ENCODE data around the gene GTF2F1.
"Not testable (repeated sequence)": the region's sequence is repeated elsewhere in the genome, so short reads cannot be mapped to it uniquely, and the experiment has no call there.

GTF2F1 gene, protein sequence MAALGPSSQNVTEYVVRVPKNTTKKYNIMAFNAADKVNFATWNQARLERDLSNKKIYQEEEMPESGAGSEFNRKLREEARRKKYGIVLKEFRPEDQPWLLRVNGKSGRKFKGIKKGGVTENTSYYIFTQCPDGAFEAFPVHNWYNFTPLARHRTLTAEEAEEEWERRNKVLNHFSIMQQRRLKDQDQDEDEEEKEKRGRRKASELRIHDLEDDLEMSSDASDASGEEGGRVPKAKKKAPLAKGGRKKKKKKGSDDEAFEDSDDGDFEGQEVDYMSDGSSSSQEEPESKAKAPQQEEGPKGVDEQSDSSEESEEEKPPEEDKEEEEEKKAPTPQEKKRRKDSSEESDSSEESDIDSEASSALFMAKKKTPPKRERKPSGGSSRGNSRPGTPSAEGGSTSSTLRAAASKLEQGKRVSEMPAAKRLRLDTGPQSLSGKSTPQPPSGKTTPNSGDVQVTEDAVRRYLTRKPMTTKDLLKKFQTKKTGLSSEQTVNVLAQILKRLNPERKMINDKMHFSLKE

DNA sequence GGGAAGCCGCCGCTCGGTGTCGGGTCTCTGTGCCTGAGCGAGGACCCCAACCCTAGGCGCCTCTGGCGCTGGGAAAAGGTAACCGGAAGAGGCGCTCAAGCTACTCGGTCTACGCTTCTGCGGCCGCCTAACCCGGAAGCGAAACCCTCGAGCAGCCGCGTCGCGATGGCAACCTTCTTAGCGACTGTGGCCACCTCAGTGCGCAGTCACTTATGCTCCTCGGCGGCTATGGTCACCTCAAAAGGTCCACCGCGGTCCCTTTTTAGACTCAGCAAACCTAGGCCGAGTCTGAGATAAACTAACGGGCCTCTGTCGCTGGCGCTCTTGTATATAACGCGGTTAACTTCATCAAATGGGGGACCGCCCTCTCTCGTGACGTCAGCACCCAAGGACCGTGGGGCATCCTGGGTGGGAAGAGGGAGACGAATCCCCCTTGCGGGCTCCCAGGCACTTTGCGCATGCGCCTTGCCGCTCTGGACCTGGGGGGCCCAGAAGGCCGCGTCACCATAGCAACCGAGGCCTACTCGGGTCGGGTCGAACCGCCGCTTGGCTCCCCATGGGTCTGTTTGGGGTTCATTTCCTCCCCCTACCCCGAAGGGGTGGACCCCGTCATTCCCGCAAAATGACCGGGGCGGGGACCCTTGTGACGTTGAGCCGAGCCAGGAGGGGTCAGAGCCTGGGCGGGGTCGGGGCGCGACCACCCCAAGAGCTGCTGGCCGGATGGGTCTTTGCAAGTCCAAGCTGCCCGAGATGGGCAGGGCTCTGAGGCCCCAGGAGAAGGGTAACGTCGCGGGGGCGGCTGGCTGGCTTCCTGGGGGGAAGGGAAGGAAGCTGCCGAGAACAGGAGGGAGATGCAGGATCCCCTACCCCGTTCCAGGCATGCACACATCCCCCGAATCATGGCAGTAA is at the start of gene GTF2F1:
Gene GTF2F1 (minus strand): TSS at position 91 of the 909 bp plus-strand sequence. CDS start 169 bp downstream, outside the sequence.
- DNase-seq (ENCODE audit: low read depth in 2 of 2): peak; percentile 91 to 92

DNA sequence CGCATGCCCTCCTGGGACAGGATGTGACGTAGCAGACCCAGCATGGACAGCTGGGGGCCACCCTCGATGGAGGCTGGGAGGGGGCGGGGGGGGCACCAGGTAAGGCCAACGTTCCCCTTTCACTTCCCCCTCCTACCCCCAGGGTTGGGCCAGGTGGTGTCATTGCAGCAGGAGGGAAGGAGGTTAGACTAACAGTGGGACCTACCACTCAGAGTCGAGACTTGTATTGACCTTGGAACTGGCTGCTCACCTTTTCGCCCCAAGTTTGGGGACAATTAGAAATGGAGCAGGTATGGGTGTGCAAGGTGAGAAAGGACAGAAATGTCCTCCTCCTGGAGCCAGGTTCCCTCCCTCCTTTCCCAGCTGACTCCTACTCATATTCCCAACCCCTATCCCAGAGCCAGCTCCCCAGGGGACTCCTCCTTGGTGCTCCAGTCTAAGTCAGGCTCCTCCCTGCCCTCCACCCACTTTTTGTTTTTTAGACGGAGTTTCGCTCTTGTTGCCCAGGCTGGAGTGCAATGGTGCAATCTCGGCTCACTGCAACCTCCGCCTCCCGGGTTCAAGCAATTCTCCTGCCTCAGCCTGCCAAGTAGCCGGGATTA is 49.2 kb upstream of the GTF2F1 start:
- no peak for DNase-seq (ENCODE audit: low read depth in 2 of 2)

DNA sequence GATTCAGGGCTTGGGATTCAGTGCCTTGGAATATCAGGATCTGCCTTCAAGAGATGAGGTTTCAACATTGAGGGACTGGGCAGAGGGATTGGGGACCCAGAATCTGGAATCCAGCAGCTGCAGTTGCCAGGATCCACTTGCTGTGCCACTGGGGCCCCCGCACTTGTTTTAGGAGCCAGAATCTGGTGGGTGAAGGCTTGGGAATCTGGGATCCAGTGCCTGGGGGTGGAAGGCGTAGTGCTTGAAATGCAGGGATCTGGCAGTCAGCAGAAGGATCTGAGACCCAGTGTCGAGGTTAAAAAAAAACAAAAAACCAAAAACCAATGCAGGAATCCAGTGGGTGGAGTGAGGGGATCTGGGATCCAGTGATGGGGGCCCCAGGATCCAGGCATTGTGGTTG is 47.9 kb upstream of the GTF2F1 start:
- DNase-seq (ENCODE audit: low read depth in 2 of 2): no peak

DNA sequence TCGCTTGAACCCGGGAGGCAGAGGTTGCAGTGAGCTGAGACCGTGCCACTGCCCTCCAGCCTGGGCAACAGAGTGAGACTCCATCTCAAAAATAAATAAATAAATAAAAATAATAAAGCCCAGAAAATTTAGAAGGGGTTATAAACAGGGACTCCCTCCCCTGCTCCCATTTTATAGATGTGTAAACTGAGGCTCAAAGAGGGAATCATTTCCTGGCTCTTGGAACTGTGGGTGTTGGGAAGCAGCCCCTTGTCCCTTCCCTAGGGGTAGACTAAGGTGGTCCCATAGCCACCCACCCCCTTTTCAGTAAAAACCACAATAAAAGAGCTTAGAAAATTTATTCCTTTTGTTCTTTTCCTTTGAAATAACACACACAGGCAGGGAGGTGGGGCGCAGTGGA is 46.8 kb upstream of the GTF2F1 start:
- DNase-seq (ENCODE audit: low read depth in 2 of 2): no peak

DNA sequence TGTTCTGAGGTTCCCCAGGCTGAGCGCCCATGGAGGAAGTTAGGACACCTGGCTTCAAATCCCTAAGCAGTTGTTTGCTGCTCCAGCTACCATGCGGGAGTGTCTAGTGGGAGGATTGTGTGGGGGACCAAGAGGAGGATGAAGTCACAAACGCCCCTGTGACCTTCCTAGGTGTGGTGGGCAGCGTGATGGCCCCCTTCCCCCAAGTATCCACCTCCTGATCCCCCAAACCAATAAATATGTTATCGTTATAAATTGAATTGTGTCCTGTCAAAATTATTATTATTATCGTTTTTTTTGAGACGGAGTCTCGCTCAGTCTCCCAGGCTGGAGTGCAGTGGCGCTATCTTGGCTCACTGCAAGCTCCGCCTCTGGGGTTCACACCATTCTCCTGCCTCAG is 40.7 kb upstream of the GTF2F1 start, which contains the start of gene SLC25A41:
Gene SLC25A41 (minus strand): TSS at position 101 of the 400 bp plus-strand sequence. CDS start 70 bp downstream, at position 31.
- no peak for DNase-seq (ENCODE audit: low read depth in 2 of 2)

DNA sequence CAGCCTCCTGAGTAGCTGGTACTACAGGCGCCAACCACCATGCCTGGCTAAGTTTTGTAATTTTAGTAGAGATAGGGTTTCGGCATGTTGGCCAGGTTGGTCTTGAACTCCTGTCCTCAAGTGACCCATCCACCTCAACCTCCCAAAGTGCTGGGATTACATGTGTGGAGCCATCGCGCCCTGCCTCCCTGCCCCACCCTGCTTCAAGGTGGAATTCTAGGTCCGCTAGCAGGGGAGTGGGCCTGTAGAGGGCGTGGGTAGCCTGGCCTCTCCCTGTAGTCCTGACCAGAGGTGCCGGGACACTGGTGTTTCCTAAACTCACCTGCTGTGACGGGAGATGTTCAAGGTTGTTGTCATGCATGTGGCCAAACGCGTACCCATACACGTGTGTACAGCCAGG is 40.2 kb upstream of the GTF2F1 start:
- no peak for DNase-seq (ENCODE audit: low read depth in 2 of 2)

DNA sequence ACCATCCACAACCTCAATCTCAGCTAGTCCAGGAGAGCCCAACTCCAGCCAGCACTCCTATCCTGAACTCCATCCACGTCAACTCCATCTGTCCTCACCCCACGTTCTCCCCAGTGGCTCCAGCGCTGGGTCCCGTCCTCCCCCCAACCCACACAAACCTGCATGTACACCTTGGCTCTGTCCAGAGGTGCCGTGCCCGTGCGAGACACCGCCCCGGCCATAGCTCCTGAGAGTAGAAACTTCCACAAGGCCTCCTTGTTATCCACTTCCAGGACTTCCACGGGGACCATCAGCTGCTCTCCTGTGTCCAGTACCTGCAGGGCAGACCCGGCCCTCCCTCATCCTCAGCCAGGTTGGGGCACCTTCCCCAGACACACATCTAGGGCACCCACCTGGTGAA is 38.9 kb upstream of the GTF2F1 start:
- DNase-seq (ENCODE audit: low read depth in 2 of 2): no peak

DNA sequence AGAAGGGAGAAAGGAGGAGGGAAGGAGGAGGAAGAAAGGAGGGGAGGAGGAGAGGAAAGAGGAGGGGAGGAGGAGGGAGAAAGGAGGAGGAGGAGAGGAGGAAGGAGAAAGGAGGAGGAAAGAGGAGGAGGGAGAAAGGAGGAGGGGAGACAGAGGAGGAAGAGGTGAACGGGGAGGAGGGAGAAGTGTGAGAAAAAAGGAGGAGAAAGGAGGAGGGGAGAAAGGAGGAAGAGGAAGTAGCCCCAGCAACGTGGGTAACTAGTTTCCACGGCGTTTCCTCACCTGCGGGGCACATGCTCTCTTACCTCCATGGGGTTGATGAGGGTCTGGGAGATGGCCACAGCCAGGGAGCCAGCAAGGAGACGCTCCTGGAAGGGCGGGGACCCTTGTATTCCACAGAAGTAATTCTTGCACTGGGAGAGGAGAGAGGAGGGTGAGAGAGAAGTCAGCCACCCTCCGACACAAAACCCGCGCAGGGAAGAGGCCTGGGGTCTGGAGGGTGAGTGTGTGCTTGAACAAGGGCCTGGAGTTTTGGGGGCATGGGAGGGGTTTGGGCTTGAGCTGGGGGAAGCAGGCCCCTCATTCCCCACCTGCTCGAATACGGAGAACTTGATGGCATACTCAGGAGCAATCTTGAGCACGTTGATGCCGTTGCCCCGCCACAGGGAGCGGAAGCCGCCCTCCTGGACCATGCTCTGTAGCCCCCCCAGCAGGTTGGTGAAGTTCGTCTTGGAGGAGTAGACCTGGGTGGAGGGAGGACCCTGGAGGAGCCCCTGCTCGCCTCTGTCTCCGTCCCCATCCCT is 36.7 kb upstream of the GTF2F1 start:
- no peak for DNase-seq (ENCODE audit: low read depth in 2 of 2)

DNA sequence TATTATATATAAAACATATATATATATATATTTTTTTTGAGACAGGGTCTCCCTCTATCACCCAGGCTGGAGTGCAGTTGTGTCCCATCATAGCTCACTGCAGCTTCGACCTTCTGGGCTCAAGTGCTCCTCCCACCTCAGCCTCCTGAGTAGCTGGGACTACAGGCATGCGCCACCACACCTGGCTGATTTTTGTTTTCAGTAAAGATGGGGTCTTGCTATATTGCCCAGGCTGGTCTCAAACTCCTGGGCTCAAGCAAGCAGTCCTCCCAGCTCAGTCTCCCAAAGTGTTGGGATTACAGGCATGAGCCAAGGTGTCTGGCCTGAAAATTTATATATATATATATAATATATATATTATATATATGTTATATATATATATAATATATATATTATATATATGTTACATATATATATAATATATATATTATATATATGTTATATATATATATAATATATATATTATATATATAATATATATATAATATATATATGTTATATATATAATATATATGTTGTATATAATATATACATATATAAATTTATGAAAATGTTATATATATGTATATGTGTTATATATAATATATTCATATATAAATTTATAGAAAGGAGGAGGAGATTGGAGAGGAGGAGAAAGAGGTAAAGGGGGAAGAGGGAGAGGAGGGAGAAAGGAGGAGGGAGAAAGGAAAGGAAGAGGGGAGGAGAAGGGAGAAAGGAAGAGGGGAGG is 35.9 kb upstream of the GTF2F1 start:
- not testable (repeated sequence) for DNase-seq (ENCODE audit: low read depth in 2 of 2)

DNA sequence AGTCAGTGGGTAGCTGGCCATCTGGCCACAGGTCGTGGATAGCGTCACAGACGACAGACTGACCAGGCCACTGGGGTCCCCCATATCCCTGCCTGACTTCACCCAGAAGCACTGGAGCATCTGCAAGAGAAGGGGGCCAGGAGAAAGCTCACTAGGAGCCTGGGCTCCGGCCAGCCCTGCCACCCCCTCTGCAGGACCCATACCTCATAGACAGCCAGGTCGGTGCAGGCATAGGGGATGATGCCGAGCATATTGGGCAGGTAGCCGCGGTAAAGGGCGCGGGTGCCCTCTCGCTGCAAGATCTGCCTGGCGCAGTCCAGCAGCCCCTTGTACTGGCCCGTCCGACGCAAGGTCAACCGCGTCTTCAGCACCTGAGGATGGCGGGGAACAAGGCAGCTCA is 34.2 kb upstream of the GTF2F1 start:
- no peak for DNase-seq (ENCODE audit: low read depth in 2 of 2)

DNA sequence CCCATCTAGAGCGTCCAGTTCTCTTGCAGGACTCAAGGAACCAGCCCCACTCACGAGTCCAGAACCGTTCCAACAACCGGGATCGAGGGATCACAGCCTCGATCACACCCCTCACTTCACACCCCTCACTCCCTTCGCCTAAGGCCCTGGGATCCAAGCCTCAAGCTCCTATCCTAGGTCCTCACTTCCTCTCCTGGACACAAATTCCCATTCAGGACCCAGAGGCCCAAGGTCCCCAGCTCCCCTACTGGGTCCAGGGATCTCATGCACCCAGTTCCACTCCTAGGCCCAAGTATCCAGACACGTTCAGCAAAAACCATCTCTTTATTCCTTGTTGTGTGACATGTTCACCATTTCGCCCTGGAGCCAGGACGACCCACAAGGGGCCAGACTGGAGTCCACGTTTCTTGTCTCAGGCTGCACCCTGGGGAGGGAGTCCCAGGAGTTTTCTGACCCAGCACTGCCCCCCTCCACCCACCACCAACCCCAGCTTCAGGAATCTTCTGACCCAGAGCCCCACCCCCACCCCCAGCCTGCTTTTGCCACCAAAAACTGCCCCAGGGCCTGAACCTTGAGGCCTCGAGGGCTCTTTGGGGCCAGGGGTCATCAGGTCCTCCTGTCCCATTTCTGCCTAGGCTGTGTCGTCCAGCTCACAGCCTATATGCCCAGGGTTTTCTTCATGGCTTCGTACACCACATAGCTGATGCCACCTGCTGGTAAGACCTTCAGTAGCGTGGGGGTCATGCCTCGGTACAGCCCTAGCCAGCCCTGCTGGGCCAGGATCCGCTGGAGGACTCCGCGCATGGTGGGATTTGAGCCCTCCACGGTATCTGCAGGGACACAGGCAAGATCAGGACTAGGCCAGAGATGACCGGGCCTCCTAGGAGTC is 33.0 kb upstream of the GTF2F1 start:
- no peak for DNase-seq (ENCODE audit: low read depth in 2 of 2)

DNA sequence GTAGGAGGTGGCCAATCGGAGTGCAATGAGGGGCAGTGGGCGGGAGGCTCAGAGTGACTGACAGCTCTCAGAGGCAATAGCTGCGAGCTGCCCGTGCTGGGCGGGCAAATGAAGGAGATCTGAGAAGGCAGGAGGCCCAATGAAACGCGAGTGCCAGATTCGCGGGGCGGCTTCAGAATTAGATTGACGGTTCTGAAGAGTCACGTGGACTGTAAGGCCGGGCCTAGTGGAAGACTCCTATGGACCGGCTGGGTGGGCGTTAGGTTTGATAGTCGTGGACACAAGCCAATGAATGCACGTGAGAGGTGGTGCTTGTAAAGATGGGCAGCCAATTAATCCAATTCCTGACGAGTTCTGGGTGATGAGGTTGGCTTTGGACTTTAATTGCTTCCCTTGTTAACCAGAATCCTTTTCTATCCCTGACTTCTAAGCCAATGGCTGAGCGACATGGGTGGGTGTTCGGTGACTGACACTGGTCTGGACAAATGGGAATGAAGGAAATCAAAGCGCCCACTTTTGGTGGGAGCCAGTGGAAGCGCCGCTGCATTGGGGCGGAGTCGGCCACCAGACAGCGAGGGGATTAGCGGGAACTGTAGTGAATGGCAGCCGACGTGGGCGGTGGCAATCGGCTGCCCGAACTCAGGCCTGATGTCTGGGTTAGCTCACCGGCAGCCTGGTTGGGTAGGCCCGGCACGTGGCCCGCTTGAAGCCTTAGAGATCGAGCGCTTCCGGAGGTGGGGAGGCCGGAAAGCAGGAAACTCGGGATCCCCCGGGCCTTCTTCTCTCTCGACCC is 32.2 kb upstream of the GTF2F1 start:
- DNase-seq (ENCODE audit: low read depth in 2 of 2): peak; percentile 98 to 99

DNA sequence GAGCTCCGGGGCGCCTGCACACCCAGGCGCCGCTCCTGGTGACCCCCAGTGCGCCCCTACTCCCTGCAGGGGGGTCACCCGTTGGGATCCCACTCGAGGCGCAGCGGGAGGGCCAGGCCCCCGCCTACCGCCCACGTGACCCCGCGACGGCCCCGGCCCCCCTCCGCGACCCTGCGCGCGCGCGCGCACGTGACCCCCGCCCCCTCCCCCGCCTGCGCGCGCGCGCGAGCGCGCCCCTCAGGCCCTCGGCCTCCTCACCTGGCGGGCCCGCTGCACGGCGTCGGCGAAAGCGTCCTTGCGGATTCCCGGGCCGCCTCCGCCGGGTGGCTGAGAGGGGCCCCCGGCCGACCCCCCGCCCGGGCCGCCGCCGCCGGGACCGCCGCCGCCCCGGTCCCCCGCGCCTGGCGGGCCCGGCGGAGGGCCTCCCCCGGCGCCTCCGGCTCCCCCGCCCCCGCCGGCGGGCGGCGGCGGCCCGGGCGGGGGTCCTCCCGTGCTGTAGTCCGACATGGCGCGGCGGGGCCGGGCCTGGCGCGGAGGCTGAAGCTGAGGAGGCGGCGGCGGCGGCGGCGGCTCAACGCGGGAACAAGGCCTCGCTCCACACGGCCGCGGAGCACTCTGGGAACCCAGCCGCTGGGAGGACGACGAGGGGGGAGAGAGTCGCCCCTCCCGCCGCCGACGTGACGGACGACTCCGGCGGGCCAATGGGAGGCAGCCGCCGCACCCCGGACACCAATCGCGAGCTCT is 31.4 kb upstream of the GTF2F1 start, which contains the start of gene KHSRP:
Gene KHSRP (minus strand): TSS at position 617 of the 744 bp plus-strand sequence. CDS start 110 bp downstream, at position 507.
- DNase-seq (ENCODE audit: low read depth in 2 of 2): peak in 1 of 2 donors; percentile 16

DNA sequence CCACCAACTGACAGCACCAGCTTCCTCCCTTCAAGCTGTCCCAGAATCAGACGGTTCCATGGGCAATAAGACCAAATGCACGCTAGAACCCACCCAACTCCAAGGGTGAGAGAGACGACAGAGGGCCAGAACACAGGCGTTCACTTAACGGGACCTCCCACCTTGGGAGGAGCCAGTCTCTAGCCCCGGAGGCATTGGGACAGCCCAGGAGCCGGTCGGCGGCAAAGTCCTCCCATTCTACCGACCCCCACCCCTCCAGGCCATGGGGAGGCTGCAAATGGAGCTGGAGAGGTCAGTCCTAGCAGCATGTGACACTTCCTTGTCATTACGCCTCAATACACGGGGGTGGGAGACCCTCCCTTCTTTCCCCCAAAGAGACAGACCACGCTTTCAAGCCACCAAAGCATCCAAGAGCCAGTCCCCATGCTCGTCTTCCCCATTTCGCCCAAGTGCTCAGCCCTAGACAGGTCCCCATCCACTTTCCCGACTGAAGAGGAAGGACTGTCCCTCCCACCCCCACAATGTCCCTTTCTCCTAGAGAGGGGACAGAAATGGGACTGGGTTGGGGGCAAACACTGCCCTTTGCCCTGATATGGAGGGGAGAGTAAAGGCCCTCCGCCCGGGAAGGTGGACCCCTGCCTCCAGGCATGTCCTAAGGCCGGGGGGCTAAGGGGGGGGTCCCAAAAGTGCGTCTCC is 30.7 kb upstream of the GTF2F1 start:
- DNase-seq (ENCODE audit: low read depth in 2 of 2): peak; percentile 39 to 45

DNA sequence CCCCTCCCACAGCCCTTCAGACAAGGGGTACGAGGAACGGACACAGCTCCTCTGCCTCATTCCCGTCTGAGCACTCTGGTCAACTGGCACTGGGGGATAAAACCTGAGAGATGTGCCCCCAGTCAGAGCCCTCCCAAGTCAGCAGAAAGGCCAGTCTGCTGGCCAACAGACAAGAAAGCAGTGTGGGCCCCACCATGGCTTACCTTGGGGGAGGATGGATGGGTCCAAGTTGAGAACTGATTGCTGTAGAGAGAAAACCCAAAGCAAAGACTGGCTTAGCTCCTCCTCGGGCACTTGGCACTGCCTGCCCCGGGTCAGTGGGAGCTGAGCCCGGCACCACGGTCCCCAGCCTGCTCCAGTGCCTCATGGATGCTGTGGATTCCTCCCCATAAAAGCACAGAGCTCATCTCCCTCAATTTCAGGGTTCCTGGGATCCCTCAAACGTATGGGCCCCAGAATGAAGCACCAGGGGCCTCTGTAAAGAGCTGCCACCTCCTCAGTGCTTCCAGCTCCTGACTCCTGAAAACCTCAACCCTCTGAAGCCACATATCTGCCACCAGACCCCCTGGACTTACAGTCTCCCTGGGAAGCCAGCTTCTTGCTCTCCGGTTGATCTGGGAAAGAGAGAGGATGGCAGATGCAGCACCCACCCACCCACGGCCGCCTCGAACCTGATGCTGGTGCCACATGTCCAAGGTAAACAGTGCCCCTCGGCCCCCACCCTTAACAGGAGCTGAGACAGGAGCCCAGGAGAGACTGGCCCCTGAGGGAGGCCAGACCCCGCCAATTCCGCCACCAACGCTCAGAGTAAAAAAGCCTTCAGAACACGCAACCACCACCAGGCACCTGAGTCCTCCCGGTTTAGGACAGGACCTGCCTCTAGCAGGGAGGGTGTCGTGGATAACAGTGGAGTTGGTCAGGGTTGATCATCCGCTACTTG is 28.4 kb upstream of the GTF2F1 start:
- DNase-seq (ENCODE audit: low read depth in 2 of 2): no peak

DNA sequence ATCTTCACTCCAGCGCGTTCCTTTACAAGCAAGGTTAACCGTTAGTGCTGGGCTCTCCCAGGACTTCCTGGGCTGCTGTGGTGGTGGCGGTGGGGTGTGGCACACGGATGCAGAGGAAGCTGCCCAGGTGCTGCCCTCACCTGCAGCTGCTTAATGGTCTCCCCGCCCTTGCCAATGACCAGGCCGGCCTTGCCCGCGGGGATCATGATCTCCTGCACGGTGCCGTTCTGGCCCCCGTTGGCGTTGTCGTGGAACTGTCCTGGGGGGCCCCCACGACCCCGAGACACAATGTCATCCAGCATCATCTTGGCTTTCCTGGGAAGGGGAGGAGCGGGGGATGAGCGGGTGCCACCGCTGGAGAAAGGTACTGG is 25.6 kb upstream of the GTF2F1 start:
- no peak for DNase-seq (ENCODE audit: low read depth in 2 of 2)
